ENCODE data around the gene MEX3D. TPM values are rescaled to one million over a fixed set of nuclear protein-coding genes. Genes with fewer than 3 reads are reported as not detected.

The MEX3D gene
- polyA plus RNA-seq, 1 experiment: 5.4 TPM

DNA sequence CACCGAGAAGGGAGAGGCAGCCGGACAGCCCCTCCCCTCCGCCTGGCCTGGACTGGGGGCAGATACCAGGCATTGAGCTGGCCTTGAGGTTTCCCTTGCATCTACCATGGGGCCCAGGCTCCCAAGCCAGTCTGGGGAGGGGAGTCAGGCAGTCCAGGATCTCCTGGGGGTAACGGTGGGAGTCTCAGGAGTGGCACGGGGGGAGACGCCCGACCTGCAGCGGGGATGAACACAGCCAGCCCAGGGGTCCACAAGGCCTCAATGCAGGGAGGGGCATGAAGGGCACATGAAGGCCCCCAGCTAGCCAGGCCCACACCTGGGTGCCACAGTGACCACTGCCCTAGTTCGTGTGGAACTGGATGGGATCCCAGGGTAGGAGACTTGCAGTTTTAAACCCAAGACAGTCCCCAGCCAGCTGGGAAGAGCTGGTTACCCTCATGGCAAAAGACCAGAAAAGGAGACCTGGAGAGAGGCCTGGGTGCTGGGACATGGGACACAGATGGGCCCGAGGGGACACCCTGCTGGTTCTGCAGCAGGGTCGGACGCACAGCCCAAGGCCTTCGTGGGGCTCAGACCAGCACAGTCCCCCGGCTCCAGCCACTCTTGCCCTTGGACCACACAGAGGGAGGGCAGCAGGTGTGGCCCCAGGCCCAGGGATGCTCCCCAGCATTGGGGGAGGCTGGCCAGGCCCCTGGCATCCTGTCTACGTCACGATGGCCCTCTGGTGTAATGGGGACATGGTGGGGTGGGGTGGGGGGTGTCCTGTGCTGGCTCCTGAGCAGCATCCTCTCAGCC lies 41.8 kb upstream of the MEX3D start:
- ChIA-PET POLR2A (no interaction called here), CTCF (interaction anchor here (0.5 to 1.2 kb wide), 3 partner anchors 15 to 64 kb away, joined by 3 read pairs; no protein-coding TSS in a partner anchor)
- DNase-seq (ENCODE audit: low read depth): no peak
- Histone ChIP-seq H3K27me3 (ENCODE audit: control insufficient read depth, insufficient read depth, low read length) (no peaks in the 10 kb centered on the region), H3K4me3 (ENCODE audit: low read depth, low read length) (no peak overlapping the region), H3K36me3 (ENCODE audit: control insufficient read depth, insufficient read depth, low read length) (peaks cover 40% of the 10 kb centered on the region)
- TF ChIP-seq, protein P1, sequence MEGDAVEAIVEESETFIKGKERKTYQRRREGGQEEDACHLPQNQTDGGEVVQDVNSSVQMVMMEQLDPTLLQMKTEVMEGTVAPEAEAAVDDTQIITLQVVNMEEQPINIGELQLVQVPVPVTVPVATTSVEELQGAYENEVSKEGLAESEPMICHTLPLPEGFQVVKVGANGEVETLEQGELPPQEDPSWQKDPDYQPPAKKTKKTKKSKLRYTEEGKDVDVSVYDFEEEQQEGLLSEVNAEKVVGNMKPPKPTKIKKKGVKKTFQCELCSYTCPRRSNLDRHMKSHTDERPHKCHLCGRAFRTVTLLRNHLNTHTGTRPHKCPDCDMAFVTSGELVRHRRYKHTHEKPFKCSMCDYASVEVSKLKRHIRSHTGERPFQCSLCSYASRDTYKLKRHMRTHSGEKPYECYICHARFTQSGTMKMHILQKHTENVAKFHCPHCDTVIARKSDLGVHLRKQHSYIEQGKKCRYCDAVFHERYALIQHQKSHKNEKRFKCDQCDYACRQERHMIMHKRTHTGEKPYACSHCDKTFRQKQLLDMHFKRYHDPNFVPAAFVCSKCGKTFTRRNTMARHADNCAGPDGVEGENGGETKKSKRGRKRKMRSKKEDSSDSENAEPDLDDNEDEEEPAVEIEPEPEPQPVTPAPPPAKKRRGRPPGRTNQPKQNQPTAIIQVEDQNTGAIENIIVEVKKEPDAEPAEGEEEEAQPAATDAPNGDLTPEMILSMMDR (IDR thresholded peaks at IDR 0.05; ENCODE audit: insufficient read depth, low read depth, low read length): no peak

DNA sequence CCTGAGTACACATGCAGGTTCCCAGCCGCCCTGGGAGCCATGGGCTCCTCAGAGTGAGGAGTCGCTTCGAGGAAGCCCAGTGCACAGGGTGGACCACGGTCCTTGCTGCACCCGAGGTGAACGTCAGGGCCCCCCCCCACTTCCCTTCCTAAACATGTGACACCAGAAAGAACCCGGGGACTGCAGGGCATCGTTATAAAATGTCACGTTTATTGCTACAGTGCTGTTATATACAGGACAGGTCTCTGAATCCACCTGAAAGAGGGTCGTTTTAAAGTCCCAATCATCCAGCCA lies 40.9 kb upstream of the MEX3D start:
- POLR2A ChIA-PET: no interaction called here
- H3K4me3 ChIP-seq (ENCODE audit: low read depth, low read length): no peak overlapping the region
- no peaks in the 10 kb centered on the region for H3K27me3 ChIP-seq (ENCODE audit: control insufficient read depth, insufficient read depth, low read length)
- CTCF ChIA-PET: interaction anchor here (0.5 to 1.2 kb wide), 2 partner anchors 63 kb away, joined by 3 read pairs; no protein-coding TSS in a partner anchor
- TF ChIP-seq, protein P1 (IDR thresholded peaks at IDR 0.05; ENCODE audit: insufficient read depth, low read depth, low read length): no peak
- no peak for DNase-seq (ENCODE audit: low read depth)
- H3K36me3 ChIP-seq (ENCODE audit: control insufficient read depth, insufficient read depth, low read length): peaks cover 32% of the 10 kb centered on the region

DNA sequence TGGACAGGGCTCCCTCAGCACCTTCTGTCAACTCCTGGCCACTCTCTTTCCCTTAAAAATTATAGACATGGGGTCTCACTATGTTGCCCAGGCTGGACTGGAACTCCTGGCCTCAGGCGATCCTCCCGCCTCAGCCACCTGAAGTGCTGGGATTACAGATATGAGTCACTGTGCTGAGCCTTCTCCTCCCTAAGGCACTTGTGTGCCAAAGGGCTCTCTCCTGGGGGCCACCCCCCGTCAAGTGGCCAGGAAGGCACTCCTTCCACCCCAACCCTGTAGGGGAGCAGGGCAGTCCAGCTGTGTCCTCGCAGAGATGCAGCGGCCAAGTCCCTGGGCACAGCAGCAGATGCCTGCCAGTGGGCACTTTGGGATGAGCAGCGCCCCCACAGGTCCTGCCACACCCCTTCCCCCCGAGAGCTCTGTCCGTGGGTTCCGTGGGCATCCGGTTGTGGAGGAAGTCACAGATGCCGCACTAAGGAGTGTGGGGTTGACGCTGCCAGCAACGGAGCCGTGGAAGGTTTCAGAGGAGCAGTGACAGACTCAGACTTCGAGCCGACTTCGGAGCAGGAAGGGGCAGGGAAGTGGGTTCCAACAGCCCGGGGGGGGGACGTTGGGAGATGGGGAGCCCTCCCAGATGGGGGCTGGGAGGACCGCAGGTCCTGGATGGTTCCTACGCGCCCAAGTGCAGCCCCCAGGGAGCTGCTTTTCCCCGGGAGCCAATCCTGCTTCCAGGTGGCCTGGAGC lies 40.4 kb upstream of the MEX3D start:
- no peak overlapping the region for H3K4me3 ChIP-seq (ENCODE audit: low read depth, low read length)
- H3K36me3 ChIP-seq (ENCODE audit: control insufficient read depth, insufficient read depth, low read length): peaks cover 29% of the 10 kb centered on the region
- H3K27me3 ChIP-seq (ENCODE audit: control insufficient read depth, insufficient read depth, low read length): no peaks in the 10 kb centered on the region
- ChIA-PET POLR2A (no interaction called here), CTCF (interaction anchor here (0.9 to 1.2 kb wide), 3 partner anchors 8 to 241 kb away, joined by 3 to 4 read pairs (median 3); no protein-coding TSS in a partner anchor)
- DNase-seq (ENCODE audit: low read depth): no peak
- TF ChIP-seq, protein P1 (IDR thresholded peaks at IDR 0.05; ENCODE audit: insufficient read depth, low read depth, low read length): no peak

DNA sequence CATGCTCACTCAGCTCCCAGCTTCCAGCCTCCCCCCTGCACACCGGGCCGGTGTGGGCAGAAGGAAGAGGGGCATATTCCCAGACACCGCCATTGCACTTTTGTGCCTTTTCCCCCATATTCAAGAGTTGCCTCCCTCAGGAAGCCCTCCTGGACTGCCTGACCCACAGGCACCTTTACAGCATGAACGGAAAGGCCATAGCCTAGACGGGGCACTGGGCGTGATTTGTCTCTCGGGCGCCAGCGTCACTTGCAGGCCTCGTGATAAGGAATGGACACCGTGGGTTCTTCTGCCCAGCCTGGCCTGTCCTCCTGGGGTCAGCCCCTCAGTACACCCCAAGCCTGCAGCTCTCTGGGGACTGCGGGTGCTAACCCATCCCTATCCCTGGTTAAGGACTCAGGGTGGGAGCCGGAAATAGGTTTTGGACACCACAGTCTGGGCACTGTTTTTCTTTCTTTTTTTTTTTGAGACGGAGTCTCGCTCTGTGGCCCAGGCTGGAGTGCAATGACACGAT lies 38.1 kb upstream of the MEX3D start:
- CTCF ChIA-PET: interaction anchor here (0.7 to 2.6 kb wide), 12 partner anchors 11 to 190 kb away, joined by 3 to 18 read pairs (median 4); no protein-coding TSS in a partner anchor
- no peak for DNase-seq (ENCODE audit: low read depth)
- POLR2A ChIA-PET: no interaction called here

More for the DNA sequence above, 38.1 kb upstream of the MEX3D start:
- TF ChIP-seq, protein P1 (IDR thresholded peaks at IDR 0.05; ENCODE audit: insufficient read depth, low read depth, low read length): no peak
- peak overlapping the region; percentile 99 for H3K4me3 ChIP-seq (ENCODE audit: low read depth, low read length)
- H3K27me3 ChIP-seq (ENCODE audit: control insufficient read depth, insufficient read depth, low read length): no peaks in the 10 kb centered on the region
- peaks cover 12% of the 10 kb centered on the region for H3K36me3 ChIP-seq (ENCODE audit: control insufficient read depth, insufficient read depth, low read length)
